HCEC 1CT (cell line): ENCODE measurements around the gene CEP76.
"Not testable (repeated sequence)": the region's sequence is repeated elsewhere in the genome, so short reads cannot be mapped to it uniquely, and the experiment has no call there.

Experiments used
- DNase-seq: peaks from one replicate; pipeline ENCODE4 v3.0.0-alpha.2; 2017

CEP76 gene

GRCh38 chr18:12639990-12640880, 62.3 kb downstream of the CEP76 start:
- peak; percentile 89 for DNase-seq

GRCh38 chr18:12638644-12639124, 63.8 kb downstream of the CEP76 start:
- DNase-seq = no peak

- DNase-seq = peak; percentile 85
Observed at GRCh38 chr18:12637901-12638643, 64.5 kb downstream of the CEP76 start.

- peak; percentile 70 for DNase-seq
Observed at GRCh38 chr18:12637393-12637792, 65.1 kb downstream of the CEP76 start.

- no peak for DNase-seq
Observed at GRCh38 chr18:12631831-12632477, 70.6 kb downstream of the CEP76 start.

GRCh38 chr18:12630136-12630535, 72.4 kb downstream of the CEP76 start:
- DNase-seq = peak; percentile 71

- DNase-seq = peak; percentile 89
Observed at GRCh38 chr18:12628706-12629702, 73.5 kb downstream of the CEP76 start.

- DNase-seq = not testable (repeated sequence)
Observed at GRCh38 chr18:12627199-12627598, 75.3 kb downstream of the CEP76 start.

GRCh38 chr18:12625241-12625640, 77.3 kb downstream of the CEP76 start:
- no peak for DNase-seq
